ENCODE data around the gene C6orf136.

Gene C6orf136

GRCh38 chr6:30687659-30688431, 40.9 kb downstream of the C6orf136 start:
- DNase-seq = no peak

- no peak for DNase-seq
Observed at GRCh38 chr6:30688569-30688968, 41.6 kb downstream of the C6orf136 start.

- no peak for DNase-seq
Observed at GRCh38 chr6:30689022-30689865, 42.3 kb downstream of the C6orf136 start.

- DNase-seq = no peak
Observed at GRCh38 chr6:30689985-30690384, 43.1 kb downstream of the C6orf136 start.

GRCh38 chr6:30690403-30691207, 43.7 kb downstream of the C6orf136 start, which contains the start of gene NRM:
TSS of gene NRM (minus strand) at chr6:30690984. CDS start at chr6:30690974, 10 bp downstream.
- DNase-seq = peak; percentile 58 to 83

GRCh38 chr6:30691208-30691847, 44.4 kb downstream of the C6orf136 start:
- no peak for DNase-seq

- no peak for DNase-seq
Observed at GRCh38 chr6:30696432-30696831, 49.5 kb downstream of the C6orf136 start.

- DNase-seq = no peak
Observed at GRCh38 chr6:30700340-30700739, 53.4 kb downstream of the C6orf136 start.
